ENCODE measurements around the gene OPRPN.

DNA sequence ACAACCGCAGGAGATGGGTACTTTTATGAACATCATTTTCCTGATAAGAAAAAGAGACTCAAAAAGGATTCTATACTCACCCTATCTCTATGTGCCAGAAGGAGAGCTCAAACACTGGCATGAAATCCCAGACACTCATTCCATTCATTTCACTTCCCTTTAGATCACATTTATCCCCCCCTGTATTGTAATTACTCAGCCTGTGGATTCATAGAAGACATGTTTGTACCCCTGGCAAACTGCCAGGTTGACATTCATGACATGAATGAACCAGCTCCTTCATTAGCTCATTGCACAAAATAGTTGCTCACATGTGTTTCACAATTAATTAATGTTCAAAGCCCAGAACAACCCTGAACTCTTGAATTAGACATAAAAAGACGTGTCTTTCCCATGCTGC lies 32.3 kb upstream of the OPRPN start:
- TF ChIP-seq, protein P1, sequence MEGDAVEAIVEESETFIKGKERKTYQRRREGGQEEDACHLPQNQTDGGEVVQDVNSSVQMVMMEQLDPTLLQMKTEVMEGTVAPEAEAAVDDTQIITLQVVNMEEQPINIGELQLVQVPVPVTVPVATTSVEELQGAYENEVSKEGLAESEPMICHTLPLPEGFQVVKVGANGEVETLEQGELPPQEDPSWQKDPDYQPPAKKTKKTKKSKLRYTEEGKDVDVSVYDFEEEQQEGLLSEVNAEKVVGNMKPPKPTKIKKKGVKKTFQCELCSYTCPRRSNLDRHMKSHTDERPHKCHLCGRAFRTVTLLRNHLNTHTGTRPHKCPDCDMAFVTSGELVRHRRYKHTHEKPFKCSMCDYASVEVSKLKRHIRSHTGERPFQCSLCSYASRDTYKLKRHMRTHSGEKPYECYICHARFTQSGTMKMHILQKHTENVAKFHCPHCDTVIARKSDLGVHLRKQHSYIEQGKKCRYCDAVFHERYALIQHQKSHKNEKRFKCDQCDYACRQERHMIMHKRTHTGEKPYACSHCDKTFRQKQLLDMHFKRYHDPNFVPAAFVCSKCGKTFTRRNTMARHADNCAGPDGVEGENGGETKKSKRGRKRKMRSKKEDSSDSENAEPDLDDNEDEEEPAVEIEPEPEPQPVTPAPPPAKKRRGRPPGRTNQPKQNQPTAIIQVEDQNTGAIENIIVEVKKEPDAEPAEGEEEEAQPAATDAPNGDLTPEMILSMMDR (IDR thresholded peaks at IDR 0.05): no peak
- TF ChIP-seq SMC3 (IDR thresholded peaks at IDR 0.05): no peak
- no peak for TF ChIP-seq POLR2A (IDR thresholded peaks at IDR 0.05; ENCODE audit: low read length)
- TF ChIP-seq, protein P2, sequence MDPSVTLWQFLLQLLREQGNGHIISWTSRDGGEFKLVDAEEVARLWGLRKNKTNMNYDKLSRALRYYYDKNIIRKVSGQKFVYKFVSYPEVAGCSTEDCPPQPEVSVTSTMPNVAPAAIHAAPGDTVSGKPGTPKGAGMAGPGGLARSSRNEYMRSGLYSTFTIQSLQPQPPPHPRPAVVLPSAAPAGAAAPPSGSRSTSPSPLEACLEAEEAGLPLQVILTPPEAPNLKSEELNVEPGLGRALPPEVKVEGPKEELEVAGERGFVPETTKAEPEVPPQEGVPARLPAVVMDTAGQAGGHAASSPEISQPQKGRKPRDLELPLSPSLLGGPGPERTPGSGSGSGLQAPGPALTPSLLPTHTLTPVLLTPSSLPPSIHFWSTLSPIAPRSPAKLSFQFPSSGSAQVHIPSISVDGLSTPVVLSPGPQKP (IDR thresholded peaks at IDR 0.05; ENCODE audit: low read depth, low read length): no peak
- TF ChIP-seq KDM1A (IDR thresholded peaks at IDR 0.05; ENCODE audit: low read depth): no peak
- no peak for TF ChIP-seq HDAC2 (IDR thresholded peaks at IDR 0.05)
- no peak for TF ChIP-seq SREBF2 (IDR thresholded peaks at IDR 0.05)
- no peak for TF ChIP-seq CEBPB (IDR thresholded peaks at IDR 0.05)
- no peak for TF ChIP-seq RFX5 (IDR thresholded peaks at IDR 0.05)
- no peak for TF ChIP-seq KDM5A (IDR thresholded peaks at IDR 0.05)
- no peak for TF ChIP-seq JUN (IDR thresholded peaks at IDR 0.05)
- TF ChIP-seq, protein P3, sequence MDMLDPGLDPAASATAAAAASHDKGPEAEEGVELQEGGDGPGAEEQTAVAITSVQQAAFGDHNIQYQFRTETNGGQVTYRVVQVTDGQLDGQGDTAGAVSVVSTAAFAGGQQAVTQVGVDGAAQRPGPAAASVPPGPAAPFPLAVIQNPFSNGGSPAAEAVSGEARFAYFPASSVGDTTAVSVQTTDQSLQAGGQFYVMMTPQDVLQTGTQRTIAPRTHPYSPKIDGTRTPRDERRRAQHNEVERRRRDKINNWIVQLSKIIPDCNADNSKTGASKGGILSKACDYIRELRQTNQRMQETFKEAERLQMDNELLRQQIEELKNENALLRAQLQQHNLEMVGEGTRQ (IDR thresholded peaks at IDR 0.05): no peak
- TF ChIP-seq, protein P4, sequence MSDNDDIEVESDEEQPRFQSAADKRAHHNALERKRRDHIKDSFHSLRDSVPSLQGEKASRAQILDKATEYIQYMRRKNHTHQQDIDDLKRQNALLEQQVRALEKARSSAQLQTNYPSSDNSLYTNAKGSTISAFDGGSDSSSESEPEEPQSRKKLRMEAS (IDR thresholded peaks at IDR 0.05): no peak

Measured in A549 (cell line).